Activated CD4-positive, alpha-beta memory T cell treated with anti-CD3 and anti-CD28 coated beads, Interleukin-2, amount 10 ng/mL, durations not matched to agents 7 days and 5 days (primary cell): ENCODE data around the gene DNLZ. TPM values are rescaled to one million over a fixed set of nuclear protein-coding genes. Genes with fewer than 3 reads are reported as not detected.
A peak's percentile ranks its signal among the peaks of the same experiment; 100 is the strongest.

ENCODE experiments used
- CTCF ChIA-PET: fragments of 350-600 bp; sonication (Branson Sonifier 250); formaldehyde crosslinking; loops from one replicate; lab custom pipeline; 2021; ENCODE audit warnings: antibody characterized with exemption, inconsistent platforms; lab: Charles Lee
- POLR2A ChIA-PET: fragments of 350-600 bp; sonication (Branson Sonifier 250); formaldehyde crosslinking; loops from one replicate; lab custom pipeline; 2021; ENCODE audit warnings: antibody characterized with exemption; lab: Charles Lee
- DNase-seq: peaks from one replicate; pipeline ENCODE4 v3.0.0-alpha.2; 2020
- H3K27ac Mint-ChIP-seq: one replicate; pipeline ENCODE4 v1.8.0; 2021; ENCODE audit warnings: mild to moderate bottlenecking, mixed read lengths
- H3K27me3 Mint-ChIP-seq: one replicate; pipeline ENCODE4 v1.8.0; 2021; ENCODE audit warnings: mixed read lengths
- H3K36me3 Mint-ChIP-seq: one replicate; pipeline ENCODE4 v1.8.0; 2021; ENCODE audit warnings: low read depth, mixed read lengths
- H3K4me1 Mint-ChIP-seq: one replicate; pipeline ENCODE4 v1.8.0; 2021; ENCODE audit warnings: mixed read lengths
- H3K4me3 Mint-ChIP-seq: one replicate; pipeline ENCODE4 v1.8.0; 2021; ENCODE audit warnings: mild to moderate bottlenecking, mixed read lengths
- H3K9me3 Mint-ChIP-seq: one replicate; pipeline ENCODE4 v1.8.0; 2021; ENCODE audit warnings: mixed read lengths
- total RNA-seq, 2 experiments: library from RNA; stranded (reverse); gene quantifications; one replicate each; pipeline ENCODE4 v1.2.3, GENCODE V29; 2021

The DNLZ gene
- total RNA-seq, 2 experiments from 2014 or later, result 11.5 TPM

DNA sequence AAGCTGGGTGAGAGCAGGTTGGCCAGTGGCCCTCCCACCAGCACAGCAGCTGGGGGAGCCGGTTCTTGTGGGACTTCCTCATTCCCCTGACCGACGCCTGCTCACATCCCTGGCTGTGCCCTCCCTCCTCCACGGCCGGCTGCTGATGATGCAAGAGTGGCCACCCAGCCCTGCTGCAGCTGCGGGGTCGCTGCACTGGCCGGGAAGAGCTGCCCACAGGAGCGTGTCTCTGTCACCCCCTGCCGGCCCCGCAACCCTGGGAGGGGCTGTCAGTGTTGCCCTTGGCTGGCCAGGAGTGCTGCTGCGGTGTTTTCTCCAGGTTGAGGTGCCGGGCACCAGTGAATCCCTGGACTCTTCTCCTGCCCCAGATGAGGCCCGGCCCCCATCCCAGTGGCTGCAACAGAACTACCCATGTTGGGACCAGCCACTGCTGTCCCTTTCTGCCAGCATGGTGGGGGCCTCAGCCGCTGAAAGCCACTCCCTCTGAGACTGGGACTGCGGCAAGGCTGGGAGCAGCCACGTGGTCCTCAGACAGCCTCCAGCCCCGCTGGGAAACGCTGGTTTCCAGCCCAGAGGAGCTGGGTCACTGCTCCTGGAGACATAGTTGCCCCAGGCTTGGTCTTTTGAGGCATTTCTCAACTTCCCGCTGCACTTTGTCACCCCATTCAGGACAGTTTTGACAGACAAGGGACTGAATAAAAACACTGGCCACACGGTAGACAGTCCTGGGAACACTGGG lies 9.2 kb upstream of the DNLZ start:
- no peaks in the 10 kb centered on the region for H3K9me3 Mint-ChIP-seq
- no peak overlapping the region for H3K4me3 Mint-ChIP-seq
- no peaks in the 10 kb centered on the region for H3K36me3 Mint-ChIP-seq
- no peaks in the 10 kb centered on the region for H3K27me3 Mint-ChIP-seq
- ChIA-PET CTCF (interaction anchor here (1.8 kb wide), 1 partner anchor 9 kb away, joined by 8 read pairs; the partner anchor contains the start of gene DNLZ), POLR2A (no interaction called here)
- DNase-seq, result no peak
- H3K27ac Mint-ChIP-seq, result no peak overlapping the region
- H3K4me1 Mint-ChIP-seq, result no peaks in the 10 kb centered on the region

DNA sequence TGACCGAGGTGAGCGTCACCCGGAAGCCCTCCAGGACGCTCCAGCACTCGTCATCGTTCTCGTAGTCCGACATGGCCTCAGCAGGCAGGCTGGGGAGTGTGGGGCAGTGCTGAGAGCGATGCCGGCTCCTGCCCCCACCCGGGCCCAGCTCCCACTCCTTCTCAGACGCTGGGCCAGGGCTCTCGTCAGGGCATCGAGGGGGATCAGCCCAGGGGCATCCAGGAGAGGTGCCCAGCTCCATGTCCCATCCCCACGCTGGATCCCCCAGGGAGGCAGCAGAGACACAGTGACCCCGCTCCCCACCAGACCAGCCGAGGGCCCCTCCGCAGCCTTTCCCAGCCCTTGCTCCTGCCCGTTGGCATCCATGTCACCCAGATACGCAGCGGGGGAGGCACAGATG lies 8.5 kb upstream of the DNLZ start:
- ChIA-PET POLR2A (no interaction called here), CTCF (interaction anchor here (1.8 kb wide), 1 partner anchor 9 kb away, joined by 8 read pairs; the partner anchor contains the start of gene DNLZ)
- Mint-ChIP-seq H3K4me1 (no peaks in the 10 kb centered on the region), H3K4me3 (no peak overlapping the region), H3K36me3 (no peaks in the 10 kb centered on the region), H3K27me3 (no peaks in the 10 kb centered on the region), H3K9me3 (no peaks in the 10 kb centered on the region), H3K27ac (no peak overlapping the region)
- no peak for DNase-seq

GRCh38 chr9:136371533-136371880 lies 8.0 kb upstream of the DNLZ start:
- no peak for DNase-seq
- Mint-ChIP-seq H3K27ac (no peak overlapping the region), H3K36me3 (no peaks in the 10 kb centered on the region), H3K27me3 (no peaks in the 10 kb centered on the region), H3K4me3 (no peak overlapping the region), H3K4me1 (no peaks in the 10 kb centered on the region), H3K9me3 (no peaks in the 10 kb centered on the region)
- CTCF ChIA-PET, result interaction anchor here (1.8 kb wide), 1 partner anchor 8 kb away, joined by 8 read pairs; the partner anchor contains the start of gene DNLZ
- POLR2A ChIA-PET, result no interaction called here

- Mint-ChIP-seq H3K36me3 (no peaks in the 10 kb centered on the region), H3K4me3 (no peak overlapping the region), H3K27ac (no peak overlapping the region), H3K27me3 (no peaks in the 10 kb centered on the region), H3K9me3 (no peaks in the 10 kb centered on the region), H3K4me1 (no peaks in the 10 kb centered on the region)
- DNase-seq, result no peak
- CTCF ChIA-PET, result interaction anchor here (1.8 kb wide), 1 partner anchor 8 kb away, joined by 8 read pairs; the partner anchor contains the start of gene DNLZ
- POLR2A ChIA-PET, result no interaction called here
Measured at GRCh38 chr9:136370687-136371532, 7.4 kb upstream of the DNLZ start.

GRCh38 chr9:136370037-136370436 lies 6.5 kb upstream of the DNLZ start:
- CTCF ChIA-PET, result no interaction called here
- Mint-ChIP-seq H3K36me3 (no peaks in the 10 kb centered on the region), H3K27ac (no peak overlapping the region), H3K4me3 (no peak overlapping the region), H3K27me3 (no peaks in the 10 kb centered on the region), H3K9me3 (no peaks in the 10 kb centered on the region), H3K4me1 (no peaks in the 10 kb centered on the region)
- no peak for DNase-seq
- POLR2A ChIA-PET, result no interaction called here

DNA sequence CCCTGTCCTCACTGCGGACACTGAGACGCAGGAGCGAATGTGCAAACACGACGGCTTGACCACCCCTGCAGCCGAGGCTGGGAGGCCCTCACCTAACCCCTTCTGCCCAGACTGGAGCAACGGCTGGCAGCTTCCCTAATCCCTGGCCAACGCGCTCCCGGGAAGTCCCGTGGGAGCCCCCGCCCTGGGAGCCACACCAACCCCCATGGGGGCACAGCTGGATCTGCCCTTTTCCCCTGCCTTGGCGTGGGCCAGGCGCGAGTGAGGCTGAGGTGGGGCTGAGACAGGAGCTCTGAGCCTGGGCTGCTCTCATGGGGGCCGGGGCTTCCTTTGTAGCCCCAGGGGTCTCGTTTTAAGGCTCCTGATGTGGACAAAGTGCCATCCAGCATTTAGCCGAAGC lies 4.6 kb upstream of the DNLZ start:
- CTCF ChIA-PET, result no interaction called here
- Mint-ChIP-seq H3K36me3 (no peaks in the 10 kb centered on the region), H3K9me3 (no peaks in the 10 kb centered on the region), H3K4me3 (no peak overlapping the region), H3K4me1 (no peaks in the 10 kb centered on the region), H3K27ac (no peak overlapping the region), H3K27me3 (no peaks in the 10 kb centered on the region)
- POLR2A ChIA-PET, result interaction anchor here (0.5 kb wide), 1 partner anchor 18 kb away, joined by 4 read pairs; no protein-coding TSS in a partner anchor
- DNase-seq, result no peak

- ChIA-PET POLR2A (interaction anchor here (0.5 to 1.4 kb wide), 3 partner anchors 17 to 166 kb away, joined by 3 to 4 read pairs (median 4); no protein-coding TSS in a partner anchor), CTCF (no interaction called here)
- DNase-seq, result no peak
- H3K27me3 Mint-ChIP-seq, result no peaks in the 10 kb centered on the region
- H3K4me3 Mint-ChIP-seq, result no peak overlapping the region
- no peaks in the 10 kb centered on the region for H3K36me3 Mint-ChIP-seq
- H3K4me1 Mint-ChIP-seq, result peaks cover 5% of the 10 kb centered on the region
- H3K9me3 Mint-ChIP-seq, result no peaks in the 10 kb centered on the region
- no peak overlapping the region for H3K27ac Mint-ChIP-seq
Measured at GRCh38 chr9:136367296-136368145, 4.0 kb upstream of the DNLZ start.

GRCh38 chr9:136366826-136367225 lies 3.3 kb upstream of the DNLZ start:
- no peak overlapping the region for H3K27ac Mint-ChIP-seq
- no peaks in the 10 kb centered on the region for H3K9me3 Mint-ChIP-seq
- H3K36me3 Mint-ChIP-seq, result no peaks in the 10 kb centered on the region
- no peak for DNase-seq
- no peak overlapping the region for H3K4me3 Mint-ChIP-seq
- H3K27me3 Mint-ChIP-seq, result no peaks in the 10 kb centered on the region
- H3K4me1 Mint-ChIP-seq, result peaks cover 6% of the 10 kb centered on the region
- POLR2A ChIA-PET, result interaction anchor here (0.9 to 1.4 kb wide), 4 partner anchors 18 to 166 kb away, joined by 3 to 4 read pairs (median 4); no protein-coding TSS in a partner anchor
- CTCF ChIA-PET, result interaction anchor here (1.0 to 1.5 kb wide), 2 partner anchors 34 to 43 kb away, joined by 3 to 6 read pairs; no protein-coding TSS in a partner anchor

GRCh38 chr9:136365775-136366222 lies 2.3 kb upstream of the DNLZ start:
- H3K9me3 Mint-ChIP-seq, result no peaks in the 10 kb centered on the region
- H3K4me3 Mint-ChIP-seq, result no peak overlapping the region
- no peaks in the 10 kb centered on the region for H3K27me3 Mint-ChIP-seq
- ChIA-PET CTCF (interaction anchor here (1.0 to 1.5 kb wide), 3 partner anchors 20 to 44 kb away, joined by 3 to 6 read pairs (median 4); no protein-coding TSS in a partner anchor), POLR2A (interaction anchor here (1.2 kb wide), 2 partner anchors 32 to 35 kb away, joined by 3 to 4 read pairs; no protein-coding TSS in a partner anchor)
- H3K36me3 Mint-ChIP-seq, result no peaks in the 10 kb centered on the region
- DNase-seq, result no peak
- H3K4me1 Mint-ChIP-seq, result peaks cover 6% of the 10 kb centered on the region
- no peak overlapping the region for H3K27ac Mint-ChIP-seq

- Mint-ChIP-seq H3K36me3 (no peaks in the 10 kb centered on the region), H3K27me3 (no peaks in the 10 kb centered on the region), H3K4me3 (no peak overlapping the region), H3K9me3 (no peaks in the 10 kb centered on the region), H3K4me1 (peaks cover 6% of the 10 kb centered on the region), H3K27ac (no peak overlapping the region)
- no peak for DNase-seq
- ChIA-PET CTCF (interaction anchor here (1.0 to 2.9 kb wide), 2 partner anchors 21 to 37 kb away, joined by 4 to 31 read pairs; no protein-coding TSS in a partner anchor), POLR2A (interaction anchor here (0.7 to 1.2 kb wide), 3 partner anchors 16 to 36 kb away, joined by 3 to 4 read pairs (median 3); partner anchors contain the start of gene SNAPC4)
Measured at GRCh38 chr9:136364942-136365774, 1.6 kb upstream of the DNLZ start.

DNA sequence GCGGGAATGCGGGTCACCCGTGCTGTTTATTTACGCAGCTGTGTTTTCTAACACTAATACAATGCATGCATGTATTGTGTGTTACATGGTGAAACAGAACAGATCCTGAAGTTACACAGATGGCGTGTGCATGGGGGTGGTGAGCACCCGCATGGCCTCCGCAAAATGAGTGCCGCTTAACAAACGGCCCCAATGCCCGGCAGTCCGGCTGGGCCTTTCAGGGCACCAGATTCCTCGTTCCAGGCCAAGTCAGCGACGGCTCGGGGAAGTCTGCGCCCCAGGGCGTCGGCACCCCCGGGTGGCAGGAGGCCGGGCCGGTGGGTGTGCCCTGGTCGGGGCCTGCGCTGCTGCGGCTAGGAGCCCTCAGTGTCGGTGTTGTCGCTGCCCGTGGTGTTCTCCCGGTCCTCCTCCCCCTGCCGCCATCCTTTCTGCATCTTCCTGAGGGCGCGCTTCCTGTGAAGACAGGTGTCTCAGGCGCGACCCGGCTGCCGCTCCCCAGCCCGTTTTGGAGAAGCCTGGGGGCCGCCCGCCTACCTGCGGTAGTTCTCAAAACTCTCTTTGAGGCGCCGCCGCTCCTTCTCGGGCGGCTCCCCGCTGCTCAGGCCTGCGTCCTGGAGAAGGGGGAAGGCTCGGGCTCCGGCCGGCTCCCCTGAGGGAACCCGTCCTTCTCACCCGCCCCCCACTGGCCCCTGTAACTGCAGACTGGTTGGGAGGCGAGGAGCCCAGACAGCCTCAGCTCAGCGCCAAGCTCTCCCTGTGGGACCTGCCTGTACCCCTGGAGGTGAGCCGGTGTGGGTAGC lies 605 bp upstream of the DNLZ start:
- Mint-ChIP-seq H3K27me3 (no peaks in the 10 kb centered on the region), H3K9me3 (no peaks in the 10 kb centered on the region), H3K4me1 (peaks cover 6% of the 10 kb centered on the region), H3K27ac (no peak overlapping the region), H3K4me3 (peak overlapping the region; percentile 82), H3K36me3 (no peaks in the 10 kb centered on the region)
- DNase-seq, result no peak
- POLR2A ChIA-PET, result interaction anchor here (0.9 to 2.5 kb wide), 24 partner anchors 10 to 732 kb away, joined by 3 to 23 read pairs (median 4); partner anchors contain the start of genes CAMSAP1, ENTR1, PMPCA and SNAPC4
- CTCF ChIA-PET, result interaction anchor here (1.0 to 2.9 kb wide), 6 partner anchors 8 to 366 kb away, joined by 3 to 31 read pairs (median 6); partner anchors contain the start of genes ENTR1 and PMPCA
